ENCODE results near the gene JAG1.

DNA sequence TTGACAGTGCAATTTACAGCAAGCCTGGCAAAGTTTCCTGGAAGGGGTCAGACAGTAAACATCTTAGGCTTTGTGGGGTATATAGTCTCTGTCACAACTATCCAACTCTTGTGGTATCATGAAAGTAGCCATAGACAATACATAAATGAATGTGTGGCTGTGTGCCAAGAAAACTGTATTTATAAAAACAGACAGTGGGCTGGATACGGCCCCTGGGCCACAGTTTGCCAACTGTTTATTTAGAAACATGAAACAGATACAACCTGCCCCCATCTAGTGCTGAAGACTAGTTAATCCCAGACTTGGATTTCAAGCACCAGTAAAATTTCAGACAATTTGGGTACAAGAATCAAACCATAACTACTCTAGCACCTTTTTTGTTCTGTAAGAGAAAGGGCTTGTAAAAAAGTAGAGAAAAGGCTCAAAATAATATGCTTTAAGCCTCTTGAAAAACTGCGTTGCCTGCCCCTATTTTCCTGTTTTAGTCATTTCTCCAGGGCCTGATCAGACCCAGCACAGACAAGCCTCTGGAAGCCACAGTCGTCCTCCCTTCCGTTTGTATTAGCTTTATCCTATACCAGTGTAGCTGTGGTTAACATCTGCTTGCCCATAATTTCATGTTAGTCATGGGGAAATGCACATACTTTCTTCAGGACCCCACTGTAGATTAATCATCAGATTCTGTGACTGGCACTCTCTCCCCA, 30.8 kb downstream of the JAG1 start:
- TF ChIP-seq POLR2AphosphoS5 (IDR thresholded peaks at IDR 0.05; ENCODE audit: insufficient read depth, low read depth, low read length) (no peak), EZH2 (IDR thresholded peaks at IDR 0.05; ENCODE audit: borderline replicate concordance, low read depth, low read length, severe bottlenecking) (no peak), MYC (IDR thresholded peaks at IDR 0.05; ENCODE audit: low read depth, low read length) (no peak), POLR2A (IDR thresholded peaks at IDR 0.05; ENCODE audit: low read depth, low read length) (no peak), MAX (IDR thresholded peaks at IDR 0.05; ENCODE audit: insufficient read depth, insufficient read length) (no peak), JUN (IDR thresholded peaks at IDR 0.05; ENCODE audit: borderline replicate concordance, insufficient read depth, insufficient read length, low read depth) (no peak), GATA2 (IDR thresholded peaks at IDR 0.05; ENCODE audit: insufficient read depth, insufficient read length, low read depth, low read length) (no peak), FOS (IDR thresholded peaks at IDR 0.05; ENCODE audit: borderline replicate concordance, insufficient read depth, low read length) (no peak)
- TF ChIP-seq, protein P1, sequence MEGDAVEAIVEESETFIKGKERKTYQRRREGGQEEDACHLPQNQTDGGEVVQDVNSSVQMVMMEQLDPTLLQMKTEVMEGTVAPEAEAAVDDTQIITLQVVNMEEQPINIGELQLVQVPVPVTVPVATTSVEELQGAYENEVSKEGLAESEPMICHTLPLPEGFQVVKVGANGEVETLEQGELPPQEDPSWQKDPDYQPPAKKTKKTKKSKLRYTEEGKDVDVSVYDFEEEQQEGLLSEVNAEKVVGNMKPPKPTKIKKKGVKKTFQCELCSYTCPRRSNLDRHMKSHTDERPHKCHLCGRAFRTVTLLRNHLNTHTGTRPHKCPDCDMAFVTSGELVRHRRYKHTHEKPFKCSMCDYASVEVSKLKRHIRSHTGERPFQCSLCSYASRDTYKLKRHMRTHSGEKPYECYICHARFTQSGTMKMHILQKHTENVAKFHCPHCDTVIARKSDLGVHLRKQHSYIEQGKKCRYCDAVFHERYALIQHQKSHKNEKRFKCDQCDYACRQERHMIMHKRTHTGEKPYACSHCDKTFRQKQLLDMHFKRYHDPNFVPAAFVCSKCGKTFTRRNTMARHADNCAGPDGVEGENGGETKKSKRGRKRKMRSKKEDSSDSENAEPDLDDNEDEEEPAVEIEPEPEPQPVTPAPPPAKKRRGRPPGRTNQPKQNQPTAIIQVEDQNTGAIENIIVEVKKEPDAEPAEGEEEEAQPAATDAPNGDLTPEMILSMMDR (IDR thresholded peaks at IDR 0.05; ENCODE audit: extremely low read depth in 1 of 2, insufficient read depth in 1 of 2, low read depth in 1 of 2, low read length in 2 of 2), result no peak

Measured in endothelial cell of umbilical vein (primary cell).